Measurements from ENCODE around the gene IZUMO3. TPM values are rescaled to one million over a fixed set of nuclear protein-coding genes. Genes with fewer than 3 reads are reported as not detected.
"Not testable (repeated sequence)": the region's sequence is repeated elsewhere in the genome, so short reads cannot be mapped to it uniquely, and the experiment has no call there.

IZUMO3 gene
- total RNA-seq = under 1 TPM in 2 of 8 experiments, not detected in 6; 0.16 to 0.24 TPM

- Histone ChIP-seq H3K27ac (no peak within 1 kb of the TSS), H3K4me3 (no peak within 1 kb of the TSS), H3K4me1 (replicated peaks in 1 of 2) (no peaks in the 10 kb centered on the region)
- WGBS, 10 experiments = 30 to 100% (median 94%) methylated on average over 1 to 3 of the region's 3 CpGs; no CpG with 5 or more reads in 4 of the 10 experiments
- in situ Hi-C loops (cut with MboI; ENCODE audit: low pct_unique_long_range_greater_than_20kb in 2 of 9, low sequenced_read_pairs in 9 of 9, unreplicated experiment in 9 of 9) = no loop called here
- no peak for ATAC-seq (replicated peaks in 6 of 8)
Observed at GRCh38 chr9:24545847-24546522, at the start of gene IZUMO3. Gene IZUMO3, minus strand, starts transcription at chr9:24545897. Its CDS starts 248 bp downstream, at chr9:24545649.

- no peaks in the 10 kb centered on the region for H3K4me1 ChIP-seq (replicated peaks in 1 of 2)
- 0 to 100% (median 91%) methylated on average over 1 to 8 of the region's 8 CpGs for WGBS, 10 experiments
- in situ Hi-C loops (cut with MboI; ENCODE audit: low pct_unique_long_range_greater_than_20kb in 2 of 9, low sequenced_read_pairs in 9 of 9, unreplicated experiment in 9 of 9) = no loop called here
Observed at GRCh38 chr9:24594234-24594850, 48.6 kb upstream of the IZUMO3 start.

GRCh38 chr9:24590432-24590831, 44.7 kb upstream of the IZUMO3 start:
- WGBS, 10 experiments = 0 to 100% (median 46%) methylated on average over 1 of the region's 1 CpG; no CpG with 5 or more reads in 2 of the 10 experiments
- in situ Hi-C loops (cut with MboI; ENCODE audit: low pct_unique_long_range_greater_than_20kb in 2 of 9, low sequenced_read_pairs in 9 of 9, unreplicated experiment in 9 of 9) = no loop called here
- Histone ChIP-seq H3K4me1 (replicated peaks in 1 of 2) (no peaks in the 10 kb centered on the region), H3K27ac (no peak overlapping the region), H3K4me3 (no peak overlapping the region)
- no peak for ATAC-seq (replicated peaks in 6 of 8)

More at GRCh38 chr9:24594234-24594850, 48.6 kb upstream of the IZUMO3 start:
- no peak for ATAC-seq (replicated peaks in 6 of 8)
- H3K27ac ChIP-seq = no peak overlapping the region
- H3K4me3 ChIP-seq = no peak overlapping the region

- no peak overlapping the region for H3K27ac ChIP-seq
- no peak for ATAC-seq (replicated peaks in 6 of 8)
- in situ Hi-C loops (cut with MboI; ENCODE audit: low pct_unique_long_range_greater_than_20kb in 2 of 9, low sequenced_read_pairs in 9 of 9, unreplicated experiment in 9 of 9) = no loop called here
- no peak overlapping the region for H3K4me3 ChIP-seq
- WGBS, 10 experiments = 0 to 100% (median 68%) methylated on average over 1 to 2 of the region's 2 CpGs
- no peaks in the 10 kb centered on the region for H3K4me1 ChIP-seq (replicated peaks in 1 of 2)
Observed at GRCh38 chr9:24587883-24588282, 42.2 kb upstream of the IZUMO3 start.

- Histone ChIP-seq H3K27ac (no peak overlapping the region), H3K4me1 (replicated peaks in 1 of 2) (peaks cover 3 to 14% of the 10 kb centered on the region in 2 donors), H3K4me3 (no peak overlapping the region)
- peak in 4 of 8 experiments; percentile 54 to 95 (median 80) for ATAC-seq (replicated peaks in 6 of 8)
- 9 to 83% (median 70%) methylated on average over 4 to 6 of the region's 6 CpGs for WGBS, 10 experiments
- in situ Hi-C loops (cut with MboI; ENCODE audit: low pct_unique_long_range_greater_than_20kb in 2 of 9, low sequenced_read_pairs in 9 of 9, unreplicated experiment in 9 of 9) = no loop called here
Observed at GRCh38 chr9:24582146-24583126, 36.7 kb upstream of the IZUMO3 start.

GRCh38 chr9:24580005-24580404, 34.3 kb upstream of the IZUMO3 start:
- in situ Hi-C loops (cut with MboI; ENCODE audit: low pct_unique_long_range_greater_than_20kb in 2 of 9, low sequenced_read_pairs in 9 of 9, unreplicated experiment in 9 of 9); ATAC-seq (replicated peaks in 6 of 8); H3K4me3 ChIP-seq; H3K27ac ChIP-seq: not testable (repeated sequence)
- 0 to 60% methylated on average over 1 of the region's 21 CpGs; no CpG with 5 or more reads in 8 of the 10 experiments for WGBS, 10 experiments
- H3K4me1 ChIP-seq (replicated peaks in 1 of 2) = peaks cover 3 to 14% of the 10 kb centered on the region in 2 donors

- Histone ChIP-seq H3K4me3 (no peak overlapping the region), H3K27ac (no peak overlapping the region), H3K4me1 (replicated peaks in 1 of 2) (no peaks in the 10 kb centered on the region)
- in situ Hi-C loops (cut with MboI; ENCODE audit: low pct_unique_long_range_greater_than_20kb in 2 of 9, low sequenced_read_pairs in 9 of 9, unreplicated experiment in 9 of 9) = no loop called here
- ATAC-seq (replicated peaks in 6 of 8) = no peak
- WGBS, 10 experiments = 2 to 100% (median 87%) methylated on average over 2 of the region's 2 CpGs
Observed at GRCh38 chr9:24572406-24572805, 26.7 kb upstream of the IZUMO3 start.

- in situ Hi-C loops (cut with MboI; ENCODE audit: low pct_unique_long_range_greater_than_20kb in 2 of 9, low sequenced_read_pairs in 9 of 9, unreplicated experiment in 9 of 9) = no loop called here
- WGBS, 10 experiments = 14 to 100% (median 76%) methylated on average over 1 to 3 of the region's 3 CpGs
Observed at GRCh38 chr9:24561957-24562356, 16.3 kb upstream of the IZUMO3 start.

GRCh38 chr9:24553183-24553552, 7.5 kb upstream of the IZUMO3 start:
- Histone ChIP-seq H3K4me1 (replicated peaks in 1 of 2) (peaks cover 6 to 12% of the 10 kb centered on the region in 2 donors), H3K27ac (no peak overlapping the region), H3K4me3 (no peak overlapping the region)
- in situ Hi-C loops (cut with MboI; ENCODE audit: low pct_unique_long_range_greater_than_20kb in 2 of 9, low sequenced_read_pairs in 9 of 9, unreplicated experiment in 9 of 9) = no loop called here
- peak in 4 of 8 experiments; percentile 56 to 74 (median 69) for ATAC-seq (replicated peaks in 6 of 8)
- WGBS, 10 experiments = 0 to 85% (median 69%) methylated on average over 1 to 2 of the region's 2 CpGs; no CpG with 5 or more reads in 2 of the 10 experiments

More at GRCh38 chr9:24561957-24562356, 16.3 kb upstream of the IZUMO3 start:
- no peak overlapping the region for H3K4me3 ChIP-seq
- ATAC-seq (replicated peaks in 6 of 8) = peak in 4 of 8 experiments; percentile 13 to 57 (median 55)
- H3K4me1 ChIP-seq (replicated peaks in 1 of 2) = no peaks in the 10 kb centered on the region
- H3K27ac ChIP-seq = no peak overlapping the region

GRCh38 chr9:24552526-24553182, 7.0 kb upstream of the IZUMO3 start:
- in situ Hi-C loops (cut with MboI; ENCODE audit: low pct_unique_long_range_greater_than_20kb in 2 of 9, low sequenced_read_pairs in 9 of 9, unreplicated experiment in 9 of 9) = no loop called here
- H3K27ac ChIP-seq = no peak overlapping the region
- WGBS, 10 experiments = 2 to 60% (median 23%) methylated on average over 1 to 9 of the region's 9 CpGs
- peak in 5 of 8 experiments; percentile 31 to 91 (median 83) for ATAC-seq (replicated peaks in 6 of 8)
- H3K4me3 ChIP-seq = no peak overlapping the region
- H3K4me1 ChIP-seq (replicated peaks in 1 of 2) = peaks cover 6 to 12% of the 10 kb centered on the region in 2 donors

- H3K4me1 ChIP-seq (replicated peaks in 1 of 2) = no peaks in the 10 kb centered on the region
- no peak overlapping the region for H3K4me3 ChIP-seq
- in situ Hi-C loops (cut with MboI; ENCODE audit: low pct_unique_long_range_greater_than_20kb in 2 of 9, low sequenced_read_pairs in 9 of 9, unreplicated experiment in 9 of 9) = no loop called here
- WGBS, 10 experiments = 10 to 100% (median 74%) methylated on average over 1 to 7 of the region's 7 CpGs; no CpG with 5 or more reads in 1 of the 10 experiments
- no peak for ATAC-seq (replicated peaks in 6 of 8)
- no peak overlapping the region for H3K27ac ChIP-seq
Observed at GRCh38 chr9:24545285-24545684, 412 bp downstream of the IZUMO3 start.

GRCh38 chr9:24518545-24518944, 27.2 kb downstream of the IZUMO3 start:
- in situ Hi-C loops (cut with MboI; ENCODE audit: low pct_unique_long_range_greater_than_20kb in 2 of 9, low sequenced_read_pairs in 9 of 9, unreplicated experiment in 9 of 9) = no loop called here
- H3K4me1 ChIP-seq (replicated peaks in 1 of 2) = peaks cover 0 to 15% of the 10 kb centered on the region in 2 donors
- no peak overlapping the region for H3K27ac ChIP-seq
- 0 to 100% (median 87%) methylated on average over 1 to 2 of the region's 2 CpGs; no CpG with 5 or more reads in 1 of the 10 experiments for WGBS, 10 experiments
- ATAC-seq (replicated peaks in 6 of 8) = no peak
- H3K4me3 ChIP-seq = no peak overlapping the region
